GM19468 (cell line): ENCODE results near the gene SKI.

ENCODE experiments used
- ATAC-seq: cut with Tn5 transposase; IDR thresholded peaks from one replicate; pipeline ENCODE4 v1.9.1; 2021; ENCODE audit warnings: mild to moderate bottlenecking, moderate library complexity, moderate number of reproducible peaks; ENCODE audit not compliant: unreplicated experiment; ENCODE audit errors: extremely low read depth

Gene SKI

DNA sequence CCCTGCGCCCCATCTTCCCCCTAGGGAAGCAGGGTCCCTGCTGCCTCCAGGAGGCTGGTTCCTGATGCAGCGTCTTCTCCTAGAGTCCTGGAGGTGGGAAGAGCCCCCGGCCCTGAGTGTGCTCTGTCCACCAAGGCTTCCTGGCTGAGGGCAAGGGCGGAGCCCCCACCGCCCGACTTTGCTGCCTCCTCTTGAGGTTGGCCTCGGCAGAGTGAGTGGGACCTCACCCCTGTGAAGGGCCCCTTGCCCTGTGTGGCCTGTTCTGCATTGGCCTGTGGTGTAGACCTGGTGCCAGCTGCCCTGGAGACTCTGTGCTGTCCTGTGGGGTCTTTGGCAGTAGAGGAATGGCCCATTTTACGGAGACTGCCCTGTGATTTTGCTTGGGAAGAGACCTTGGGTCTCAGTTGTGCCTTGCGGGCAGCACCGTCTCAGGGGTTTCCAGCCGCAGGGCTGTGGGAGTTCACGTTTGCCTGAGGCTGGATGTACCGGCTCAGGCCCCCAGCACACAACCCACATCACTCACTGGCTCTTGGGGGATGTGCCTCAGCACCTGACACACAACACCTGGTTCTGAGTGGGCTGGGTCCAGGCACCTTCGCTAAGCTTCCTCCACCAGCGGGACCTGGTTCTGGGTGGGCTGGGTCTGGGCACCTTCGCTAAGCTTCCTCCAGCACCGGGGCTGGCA, 73.6 kb downstream of the SKI start:
- ATAC-seq = no peak

DNA sequence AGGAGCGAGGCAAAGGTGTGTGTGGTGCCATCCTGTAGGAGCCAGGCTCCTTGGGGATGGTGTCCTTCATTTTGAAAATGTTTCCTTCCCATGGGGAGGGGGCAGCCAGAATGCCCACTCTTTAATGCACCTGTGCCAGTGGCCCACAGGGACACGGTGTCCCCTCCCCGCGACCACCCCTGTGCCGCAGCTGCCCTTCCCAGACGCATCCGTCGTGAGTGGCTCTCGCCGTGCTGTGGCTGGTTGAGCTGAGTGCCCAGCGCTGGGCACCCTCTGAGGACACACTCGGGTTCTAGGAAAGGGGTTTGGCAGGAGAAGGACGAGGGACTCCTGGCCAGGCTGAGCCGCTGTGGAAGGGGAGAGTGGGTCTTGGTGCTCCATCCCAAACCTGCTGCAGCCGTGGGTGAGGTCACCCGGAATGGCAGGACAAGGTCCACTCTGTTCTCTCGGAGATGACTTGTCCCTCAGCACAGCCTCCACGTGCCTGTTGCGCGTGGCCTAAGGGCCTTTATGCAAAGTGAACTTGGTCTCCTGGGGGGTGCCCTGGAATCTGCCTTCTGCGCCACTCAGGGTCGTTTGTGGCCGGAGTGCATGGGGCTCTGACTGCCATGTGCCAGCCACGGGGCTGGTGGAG, 74.3 kb downstream of the SKI start:
- no peak for ATAC-seq

DNA sequence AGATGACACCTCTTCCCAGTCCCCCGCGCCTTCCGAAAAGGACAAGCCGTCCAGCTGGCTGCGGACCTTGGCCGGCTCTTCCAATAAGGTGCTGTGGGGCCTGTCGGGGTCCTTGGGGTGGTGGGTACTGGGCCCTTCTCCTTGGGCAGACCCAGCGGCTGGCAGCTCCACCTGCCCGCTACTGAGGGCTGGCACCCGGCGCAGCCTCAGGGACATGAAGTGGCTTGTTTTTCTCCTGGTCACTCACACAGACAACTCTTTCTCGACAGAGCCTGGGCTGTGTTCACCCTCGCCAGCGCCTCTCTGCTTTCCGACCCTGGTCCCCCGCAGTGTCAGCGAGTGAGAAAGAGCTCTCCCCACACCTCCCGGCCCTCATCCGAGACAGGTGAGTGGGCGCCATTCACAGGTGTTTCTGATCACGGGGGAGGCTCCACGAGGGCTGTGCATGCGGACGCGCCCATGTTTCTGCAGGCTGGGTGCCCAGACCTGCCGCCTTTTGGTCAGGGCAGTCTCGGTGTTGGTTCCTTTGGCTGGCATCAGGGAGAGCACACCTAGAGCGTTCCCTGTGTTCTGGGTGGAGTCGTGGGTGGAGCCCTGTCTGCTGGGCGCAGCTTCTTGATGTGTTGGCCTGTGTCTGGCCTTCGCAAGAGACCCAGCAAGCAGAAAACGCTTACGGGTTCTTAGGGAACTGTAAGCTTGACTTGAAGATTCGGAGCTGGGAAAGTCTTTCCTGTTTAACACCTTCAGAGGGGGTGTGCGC, 75.1 kb downstream of the SKI start:
- ATAC-seq = no peak

DNA sequence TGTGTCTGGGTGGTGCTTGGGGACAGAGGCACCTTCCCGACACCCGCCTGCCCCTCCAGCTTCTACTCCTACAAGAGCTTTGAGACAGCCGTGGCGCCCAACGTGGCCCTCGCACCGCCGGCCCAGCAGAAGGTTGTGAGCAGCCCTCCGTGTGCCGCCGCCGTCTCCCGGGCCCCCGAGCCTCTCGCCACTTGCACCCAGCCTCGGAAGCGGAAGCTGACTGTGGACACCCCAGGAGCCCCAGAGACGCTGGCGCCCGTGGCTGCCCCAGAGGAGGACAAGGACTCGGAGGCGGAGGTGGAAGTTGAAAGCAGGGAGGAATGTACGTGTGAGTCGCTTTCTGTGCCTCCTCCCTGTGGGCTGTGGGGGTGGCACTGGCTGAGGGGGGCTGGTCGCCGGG, 75.7 kb downstream of the SKI start:
- ATAC-seq = no peak

DNA sequence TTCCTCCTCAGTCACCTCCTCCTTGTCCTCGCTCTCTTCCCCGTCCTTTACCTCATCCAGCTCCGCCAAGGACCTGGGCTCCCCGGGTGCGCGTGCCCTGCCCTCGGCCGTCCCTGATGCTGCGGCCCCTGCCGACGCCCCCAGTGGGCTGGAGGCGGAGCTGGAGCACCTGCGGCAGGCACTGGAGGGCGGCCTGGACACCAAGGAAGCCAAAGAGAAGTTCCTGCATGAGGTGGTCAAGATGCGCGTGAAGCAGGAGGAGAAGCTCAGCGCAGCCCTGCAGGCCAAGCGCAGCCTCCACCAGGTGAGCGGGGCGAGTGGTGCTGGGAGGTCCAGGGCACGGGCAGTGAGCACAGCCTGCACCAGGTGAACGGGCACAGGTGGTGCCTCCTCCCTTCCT, 76.2 kb downstream of the SKI start:
- no peak for ATAC-seq

DNA sequence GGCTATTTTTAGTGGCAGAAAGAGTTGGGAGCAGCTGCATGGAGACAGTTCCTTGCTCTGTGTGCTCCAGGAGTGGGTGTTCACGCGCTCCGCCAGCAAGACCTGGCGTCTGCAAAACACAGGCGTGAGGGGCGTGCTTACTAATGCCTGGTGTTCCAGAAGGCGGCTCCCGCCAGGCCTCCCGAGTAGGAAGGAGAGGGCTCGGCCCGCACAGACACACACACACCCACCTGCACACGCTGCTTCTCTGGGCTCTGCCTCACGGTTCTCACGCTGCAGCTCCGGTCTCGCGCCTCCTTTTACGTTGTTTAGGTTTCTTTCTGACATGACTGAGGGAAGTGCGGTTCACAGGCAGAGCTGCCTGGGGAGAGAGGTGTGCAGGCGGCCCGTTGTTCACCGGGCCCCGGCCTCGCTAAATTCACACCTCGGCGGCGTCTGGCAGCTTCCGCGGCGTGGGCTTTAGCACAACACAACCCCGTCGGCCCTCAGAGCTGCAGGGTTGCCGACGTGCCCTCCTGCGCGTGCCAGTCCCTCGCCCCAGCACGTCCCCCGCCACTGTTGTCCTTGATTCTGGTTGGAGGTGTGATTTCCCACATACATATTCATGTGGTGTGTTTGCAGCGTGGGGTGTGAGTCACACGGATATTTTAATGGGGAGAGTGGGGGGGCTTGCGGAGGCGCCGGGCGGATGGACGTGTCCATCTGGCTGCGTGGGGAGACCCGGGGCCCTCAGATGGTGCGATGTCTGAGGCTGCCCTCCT, 77.0 kb downstream of the SKI start:
- ATAC-seq = no peak

DNA sequence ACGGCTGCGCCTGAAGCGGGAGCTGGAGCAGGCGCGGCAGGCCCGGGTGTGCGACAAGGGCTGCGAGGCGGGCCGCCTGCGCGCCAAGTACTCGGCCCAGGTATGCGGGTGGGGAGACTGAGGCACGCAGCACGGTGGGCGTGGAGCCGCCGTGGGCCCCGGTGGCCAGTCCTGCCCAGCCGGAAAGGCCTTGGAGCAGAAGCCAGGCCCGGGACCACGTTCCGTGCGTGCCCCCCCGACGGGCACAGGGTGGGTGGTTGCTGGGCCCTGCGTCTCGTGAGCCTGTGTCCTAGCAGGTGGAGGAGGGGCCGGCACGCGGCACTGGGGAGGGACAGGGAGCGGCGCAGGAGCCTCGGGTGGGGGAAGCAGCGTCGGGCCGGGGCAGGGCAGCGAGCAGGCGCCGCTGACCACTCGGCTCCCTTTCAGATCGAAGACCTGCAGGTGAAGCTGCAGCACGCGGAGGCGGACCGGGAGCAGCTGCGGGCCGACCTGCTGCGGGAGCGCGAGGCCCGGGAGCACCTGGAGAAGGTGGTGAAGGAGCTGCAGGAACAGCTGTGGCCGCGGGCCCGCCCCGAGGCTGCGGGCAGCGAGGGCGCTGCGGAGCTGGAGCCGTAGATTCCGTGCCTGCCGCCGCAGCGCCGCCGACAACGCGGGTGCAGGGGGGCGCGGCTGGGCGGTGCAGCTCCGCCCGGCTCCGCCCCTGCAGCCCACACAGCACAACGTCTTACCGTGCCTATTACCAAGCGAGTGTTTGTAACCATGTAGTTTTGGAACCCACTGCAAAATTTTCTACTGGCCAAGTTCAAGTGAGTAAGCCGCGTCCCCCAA, 78.2 kb downstream of the SKI start:
- ATAC-seq = no peak

- no peak for ATAC-seq
Observed at GRCh38 chr1:2307064-2307605, 79.0 kb downstream of the SKI start.

DNA sequence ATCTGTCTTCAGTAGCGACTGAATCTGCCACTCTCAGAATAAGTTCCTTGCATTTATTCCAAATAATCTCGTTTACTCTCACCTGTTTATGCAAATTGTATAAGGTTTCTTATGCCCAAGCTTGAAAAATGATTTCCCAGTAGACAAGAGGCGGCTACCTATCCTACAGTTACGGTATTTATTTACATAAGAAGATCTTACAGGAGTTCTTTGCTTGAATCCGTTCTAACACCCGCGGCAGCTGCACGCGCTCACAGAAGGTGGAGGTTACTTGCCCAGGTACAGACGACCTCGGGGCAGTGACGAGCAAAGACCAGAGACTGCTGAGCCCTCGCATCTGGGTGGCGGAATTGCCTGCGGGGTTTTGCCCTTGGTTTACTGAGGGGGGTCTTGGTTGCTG, 79.9 kb downstream of the SKI start:
- ATAC-seq = no peak

- ATAC-seq = no peak
Observed at GRCh38 chr1:2308844-2309243, 80.7 kb downstream of the SKI start.

DNA sequence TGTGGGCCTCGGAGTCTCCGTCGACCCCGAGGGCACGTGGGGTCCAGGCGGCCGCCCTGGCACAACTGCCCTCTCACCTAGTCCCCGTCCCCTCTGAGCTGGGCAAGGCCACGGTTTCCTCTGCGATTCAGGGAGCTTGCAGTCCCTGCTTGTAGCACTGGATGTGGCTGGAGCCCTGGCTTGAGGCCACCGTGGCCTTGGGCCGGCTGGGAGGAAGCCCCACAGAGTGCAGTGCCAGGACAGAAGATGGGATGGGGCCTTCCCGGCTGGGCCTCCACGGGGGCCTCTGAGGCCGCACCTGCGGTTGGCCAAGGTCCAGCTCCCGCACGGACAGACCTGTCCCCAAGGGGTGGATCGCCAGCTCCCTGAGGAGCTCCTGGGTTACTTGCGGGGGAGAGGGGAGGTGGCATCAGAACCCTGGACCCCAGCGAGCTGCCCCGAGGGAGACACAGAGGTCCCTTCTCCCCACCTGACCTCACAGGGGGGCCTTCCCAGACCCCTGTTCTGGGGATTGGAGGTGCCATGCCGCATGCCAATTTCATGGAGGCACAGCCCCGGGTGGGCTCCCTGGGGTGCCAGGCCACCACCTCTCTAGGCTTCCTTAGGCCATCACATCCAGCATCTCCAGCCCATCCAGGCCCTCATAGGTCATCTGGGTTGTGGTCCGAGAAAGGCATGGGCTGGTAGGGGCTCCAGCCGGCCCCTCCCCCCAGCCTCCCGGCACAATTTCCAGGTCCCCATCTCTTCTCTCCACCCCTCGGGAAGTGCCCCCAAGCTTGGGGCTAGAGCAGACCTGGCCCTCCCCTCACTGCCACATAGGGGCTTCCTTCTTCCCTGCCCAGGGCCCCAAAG, 82.4 kb downstream of the SKI start:
- ATAC-seq = no peak

GRCh38 chr1:2311184-2312032, 83.3 kb downstream of the SKI start:
- no peak for ATAC-seq

- no peak for ATAC-seq
Observed at GRCh38 chr1:2312160-2312514, 84.0 kb downstream of the SKI start.

- ATAC-seq = no peak
Observed at GRCh38 chr1:2312515-2313301, 84.6 kb downstream of the SKI start.

- no peak for ATAC-seq
Observed at GRCh38 chr1:2313651-2314261, 85.6 kb downstream of the SKI start.

DNA sequence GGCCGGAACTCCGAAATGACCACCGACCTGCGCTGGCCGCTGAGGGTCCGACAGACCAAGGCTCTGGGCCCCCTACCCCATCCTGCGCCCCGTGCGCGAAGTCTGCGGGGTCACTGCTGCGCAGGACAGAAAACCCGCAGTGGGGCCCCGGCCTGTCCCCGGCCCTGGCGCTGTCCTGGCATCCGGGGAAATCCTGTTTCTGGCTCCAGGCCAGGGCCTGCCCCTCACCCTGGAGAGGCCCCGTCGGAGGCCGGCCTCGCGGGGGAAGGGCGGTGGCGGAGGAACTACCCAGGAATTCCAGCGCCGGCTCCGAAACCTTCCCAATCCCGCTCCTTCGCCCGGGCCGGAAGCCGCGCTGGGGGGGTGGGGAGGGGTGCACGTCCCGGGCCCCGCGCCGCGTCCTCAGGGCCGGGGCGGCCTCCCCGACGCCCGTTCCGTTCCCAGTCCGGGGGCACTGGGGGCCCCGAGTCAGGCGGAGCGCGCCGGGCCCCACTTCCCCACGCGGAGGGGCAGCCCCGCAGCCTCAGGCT, 86.2 kb downstream of the SKI start:
- ATAC-seq = no peak
